OCI-LY7 (cell line): ENCODE measurements around the gene CD37. TPM values are rescaled to one million over a fixed set of nuclear protein-coding genes. Genes with fewer than 3 reads are reported as not detected.

Experiments
- BruUV-seq: library from RNA; stranded (reverse); fragments of 400-500 nt; replicated peaks from 2 replicates; lab custom pipeline; 2021; lab: Mats Ljungman, UMichigan
- CTCF ChIA-PET: fragments of 300-600 bp; sonication (Branson Sonifier 250); formaldehyde crosslinking; loops from one replicate; lab custom pipeline; 2022; ENCODE audit warnings: antibody characterized with exemption; ENCODE audit not compliant: unreplicated experiment; lab: Charles Lee
- POLR2A ChIA-PET: fragments of 300-600 bp; sonication (Branson Sonifier 250); formaldehyde crosslinking; loops from one replicate; lab custom pipeline; 2022; ENCODE audit warnings: antibody characterized with exemption; lab: Charles Lee
- DNase-seq: peaks from one replicate; pipeline ENCODE4 v3.0.0-alpha.2; 2015; ENCODE audit warnings: low spot score
- H2AFZ ChIP-seq: fragments of 200-600 bp; sonication (generic), shearing (Covaris generic); 2 replicates; pipeline ENCODE4 v1.6.1; 2014; ENCODE audit warnings: mild to moderate bottlenecking, antibody characterized with exemption, low read length, moderate library complexity
- H3K27ac ChIP-seq: fragments of 200-600 bp; sonication (generic); 2 replicates; pipeline ENCODE4 v1.5.1; 2014; ENCODE audit warnings: mixed run types, low read depth, mild to moderate bottlenecking, moderate library complexity, low read length, inconsistent platforms; ENCODE audit not compliant: poor library complexity, severe bottlenecking
- H3K36me3 ChIP-seq: fragments of 200-600 bp; sonication (generic); 2 replicates; pipeline ENCODE4 v1.6.1; 2014; ENCODE audit warnings: mild to moderate bottlenecking, antibody characterized with exemption, low read length, moderate library complexity, mixed read lengths; ENCODE audit not compliant: insufficient read depth
- H3K4me1 ChIP-seq: fragments of 200-600 bp; sonication (generic); 2 replicates; pipeline ENCODE4 v1.5.1; 2014; ENCODE audit warnings: mild to moderate bottlenecking, low read length; ENCODE audit not compliant: insufficient read depth, poor library complexity, severe bottlenecking
- H3K4me2 ChIP-seq: fragments of 200-600 bp; sonication (generic); 2 replicates; pipeline ENCODE4 v1.6.1; 2014; ENCODE audit warnings: mild to moderate bottlenecking, low read length
- H3K4me3 ChIP-seq: fragments of 200-600 bp; sonication (generic); 2 replicates; pipeline ENCODE4 v1.5.1; 2014; ENCODE audit warnings: mild to moderate bottlenecking, low read depth, low read length; ENCODE audit not compliant: poor library complexity, severe bottlenecking
- H3K79me2 ChIP-seq: fragments of 200-600 bp; sonication (generic); 2 replicates; pipeline ENCODE4 v1.6.1; 2016; ENCODE audit warnings: low read depth, mild to moderate bottlenecking, low read length, moderate library complexity, mixed read lengths; ENCODE audit not compliant: insufficient read depth
- H3K9me2 ChIP-seq: fragments of 200-600 bp; sonication (generic); 2 replicates; pipeline ENCODE4 v1.6.1; 2016; ENCODE audit warnings: mild to moderate bottlenecking, low read length, mixed read lengths; ENCODE audit not compliant: insufficient read depth
- H3K9me3 ChIP-seq: fragments of 200-600 bp; sonication (generic); 2 replicates; pipeline ENCODE4 v1.6.1; 2014; ENCODE audit warnings: mild to moderate bottlenecking, mixed run types, low read length, mixed read lengths
- H4K20me1 ChIP-seq: fragments of 200-600 bp; sonication (generic); 2 replicates; pipeline ENCODE4 v1.6.1; 2014; ENCODE audit warnings: mild to moderate bottlenecking, antibody characterized with exemption, low read length, moderate library complexity, mixed read lengths; ENCODE audit not compliant: insufficient read depth
- CTCF ChIP-seq: fragments of 200-600 bp; sonication (generic); conservative IDR thresholded peaks from 2 replicates; pipeline ENCODE4 v1.5.1; 2014; ENCODE audit warnings: mild to moderate bottlenecking, antibody characterized with exemption, low read length, moderate library complexity, mixed read lengths
- EZH2phosphoT487 ChIP-seq: fragments of 200-600 bp; sonication (generic); IDR thresholded peaks from 2 replicates; pipeline ENCODE4 v1.6.1; 2018; ENCODE audit warnings: low read depth, borderline replicate concordance, mild to moderate bottlenecking, mixed run types, antibody characterized with exemption, low read length, moderate library complexity, mixed read lengths
- intact Hi-C: fragments of 100-400 bp; cut with micrococcal nuclease; formaldehyde crosslinking; loops from one replicate; pipeline ENCODE4 v1.10.0; 2022; ENCODE audit not compliant: unreplicated experiment
- total RNA-seq, 2 experiments: library from RNA; depleted of rRNA in 1 of 2; stranded (reverse); fragments of >200 nt in 1 of 2; shearing (Covaris generic) in 1 of 2; gene quantifications; 2 replicates each; pipeline ENCODE4 v1.2.3, GENCODE V29; 2014 to 2022

The CD37 gene
- total RNA-seq, 2 experiments from 2014 or later = 219 to 279 TPM

- intact Hi-C loops = loop anchor here (1.0 to 2.0 kb wide), 2 partner anchors 25 to 50 kb away; no protein-coding TSS in a partner anchor
- H3K9me3 ChIP-seq = no peaks in the 10 kb centered on the region
- peak overlapping the region; percentile 98 for H3K27ac ChIP-seq
- peaks cover 69% of the 10 kb centered on the region for H3K36me3 ChIP-seq
- H2AFZ ChIP-seq = no peak overlapping the region
- peaks cover 10% of the 10 kb centered on the region; the same call in 1 of the 2 replicates for H4K20me1 ChIP-seq
- DNase-seq = no peak
- H3K4me3 ChIP-seq = peak overlapping the region; percentile 76
- H3K4me2 ChIP-seq = peak overlapping the region; percentile 100
- ChIA-PET POLR2A (no interaction called here), CTCF (no interaction called here)
- BruUV-seq = no TSS peak
- H3K9me2 ChIP-seq = no peaks in the 10 kb centered on the region
- no peak for TF ChIP-seq CTCF
- peaks cover 20% of the 10 kb centered on the region for H3K79me2 ChIP-seq
- H3K4me1 ChIP-seq = peaks cover 52% of the 10 kb centered on the region
These were observed 5.9 kb downstream of the CD37 start for GRCh38 chr19:49340865-49341718.

- Histone ChIP-seq H3K27ac (no peak overlapping the region), H2AFZ (no peak overlapping the region), H3K9me2 (no peaks in the 10 kb centered on the region), H3K4me3 (no peak overlapping the region), H3K4me1 (peaks cover 43% of the 10 kb centered on the region), H3K4me2 (no peak overlapping the region), H4K20me1 (peaks cover 10% of the 10 kb centered on the region; the same call in 1 of the 2 replicates), H3K79me2 (peaks cover 8% of the 10 kb centered on the region), H3K36me3 (peaks cover 67% of the 10 kb centered on the region), H3K9me3 (no peaks in the 10 kb centered on the region)
- intact Hi-C loops = no loop called here
- TF ChIP-seq EZH2phosphoT487 = no peak
- no peak for TF ChIP-seq CTCF
- DNase-seq = no peak
- POLR2A ChIA-PET = interaction anchor here (0.7 kb wide), 1 partner anchor 48 kb away, joined by 3 read pairs; no protein-coding TSS in a partner anchor
- CTCF ChIA-PET = no interaction called here
- no TSS peak for BruUV-seq
These were observed 7.1 kb downstream of the CD37 start for GRCh38 chr19:49342291-49342721.

- Histone ChIP-seq H3K9me2 (no peaks in the 10 kb centered on the region), H3K79me2 (peaks cover under 1% of the 10 kb centered on the region; the same call in 1 of the 2 replicates), H3K4me2 (no peak overlapping the region), H3K4me1 (peaks cover 47% of the 10 kb centered on the region), H3K36me3 (peaks cover 60% of the 10 kb centered on the region), H3K27ac (no peak overlapping the region), H2AFZ (no peak overlapping the region), H4K20me1 (peaks cover 10% of the 10 kb centered on the region; the same call in 1 of the 2 replicates), H3K9me3 (no peaks in the 10 kb centered on the region), H3K4me3 (no peak overlapping the region)
- TF ChIP-seq EZH2phosphoT487 = no peak
- TF ChIP-seq CTCF = no peak
- DNase-seq = no peak
- intact Hi-C loops = no loop called here
- POLR2A ChIA-PET = no interaction called here
- CTCF ChIA-PET = no interaction called here
- BruUV-seq = no TSS peak
These were observed 7.9 kb downstream of the CD37 start for GRCh38 chr19:49343123-49343522.
